Gastrocnemius medialis (tissue), 4 donors: Measurements from ENCODE around the gene IL17RA. TPM values are rescaled to one million over a fixed set of nuclear protein-coding genes. Genes with fewer than 3 reads are reported as not detected.

Source experiments
- ATAC-seq, 2 donors: fragments of 150-250 bp; one replicate each; pipeline ENCODE4 v1.9.1; 2016
- DNase-seq, 2 donors: peaks; one replicate each; pipeline ENCODE4 v3.0.0-alpha.2; 2019
- H3K27ac ChIP-seq, 4 donors: fragments of 200-600 bp; sonication (generic); 1 replicate in 1 of 4; 2 replicates in 3 of 4; pipeline ENCODE4 v1.5.1; 2016 to 2018; ENCODE audit warnings: mild to moderate bottlenecking in 2 of 4, moderate library complexity in 1 of 4
- H3K27me3 ChIP-seq, 3 donors: fragments of 200-600 bp; sonication (generic) in 2 of 3; 1 replicate in 1 of 3; 2 replicates in 2 of 3; pipeline versions ENCODE4 v1.5.1 to v1.6.0; 2016 to 2019; ENCODE audit warnings: mild to moderate bottlenecking in 1 of 3, moderate library complexity in 1 of 3
- H3K36me3 ChIP-seq, 2 donors: fragments of 200-600 bp; sonication (generic) in 1 of 2; one replicate each; pipeline ENCODE4 v1.5.1; 2017 to 2018
- H3K4me1 ChIP-seq, 2 donors: fragments of 200-600 bp; sonication (generic) in 1 of 2; one replicate each; pipeline ENCODE4 v1.5.1; 2016 to 2017; ENCODE audit warnings: mild to moderate bottlenecking in 2 of 2
- H3K4me3 ChIP-seq, 4 donors: fragments of 200-600 bp; sonication (generic) in 3 of 4; 1 replicate in 1 of 4; 2 replicates in 3 of 4; pipeline ENCODE4 v1.5.1; 2016 to 2019; ENCODE audit warnings: mild to moderate bottlenecking in 2 of 4
- H3K9me3 ChIP-seq, 3 donors: fragments of 200-600 bp; sonication (generic) in 2 of 3; 1 replicate in 1 of 3; 2 replicates in 2 of 3; pipeline ENCODE4 v1.5.1; 2016 to 2019
- POLR2A ChIP-seq, 2 donors: fragments of 450-650 bp; IDR thresholded peaks; one replicate each; pipeline ENCODE4 v1.6.1; 2017; ENCODE audit warnings: antibody characterized with exemption in 2 of 2, mild to moderate bottlenecking in 2 of 2, moderate library complexity in 2 of 2
- in situ Hi-C, 4 donors: fragments of 200-750 bp; cut with MboI; loops; one replicate each; pipeline versions ENCODE4 v1.15.0 to v1.8.0; 2017; ENCODE audit warnings: low sequenced_read_pairs in 4 of 4
- intact Hi-C: fragments of 100-400 bp; cut with DNase I; formaldehyde crosslinking; loops from one replicate; pipeline ENCODE4 v1.15.1; 2023; ENCODE audit warnings: low total_unique reads
- total RNA-seq, 4 donors: library from RNA; depleted of rRNA; stranded (reverse); fragments of >200 nt; gene quantifications; one replicate each; pipeline versions ENCODE4 v1.1.0 to v1.2.3, GENCODE V29; 2016
- TF ChIP-seq, protein P1 (sequence below), 5 experiments: fragments of 450-650 bp in 3 of 5; fragments of 200-600 bp in 2 of 5; sonication (generic) in 2 of 5; IDR thresholded peaks in 4 of 5; conservative IDR thresholded peaks in 1 of 5; 1 replicate in 4 of 5; 2 replicates in 1 of 5; pipeline ENCODE4 v1.5.1; 2016 to 2019; ENCODE audit warnings: antibody characterized with exemption in 5 of 5, mild to moderate bottlenecking in 3 of 5, moderate library complexity in 3 of 5

Gene IL17RA
- total RNA-seq, 4 donors from 2014 or later, result 1.4 to 3.9 (median 3.6) TPM

DNA sequence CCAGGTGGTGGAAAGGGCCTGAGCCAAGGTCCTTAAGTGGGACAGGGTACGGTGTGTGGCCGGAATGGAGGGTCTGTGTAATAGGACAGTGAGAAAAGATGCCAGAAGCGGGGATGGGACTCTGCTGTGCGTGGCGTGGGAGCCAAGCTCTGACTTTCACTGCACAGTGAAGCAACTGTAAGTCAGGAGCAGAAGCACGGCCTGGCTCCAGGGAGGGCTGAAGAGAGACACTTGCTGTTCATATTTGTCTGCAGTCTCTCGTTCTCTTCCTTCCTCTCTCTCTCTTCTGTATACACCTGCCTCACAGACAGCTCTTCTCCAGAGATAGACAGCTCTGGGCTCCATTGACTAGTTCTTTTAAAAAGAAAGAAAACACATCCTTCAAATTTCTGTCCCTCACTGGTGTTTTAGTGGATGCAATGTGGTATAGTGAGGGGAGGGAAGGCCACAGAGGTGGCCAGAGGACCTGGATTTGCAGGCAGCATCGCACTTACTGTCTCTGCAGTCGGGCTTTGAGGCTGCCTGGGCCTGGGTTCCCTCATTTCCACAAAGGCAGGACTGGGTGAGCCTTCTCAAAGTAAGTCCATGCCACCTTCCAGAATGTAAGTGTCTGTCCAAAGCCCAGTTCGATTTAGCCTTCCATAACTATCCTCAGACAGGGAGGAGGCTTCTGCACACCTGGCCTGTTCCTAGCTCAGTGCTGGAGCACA, 2.1 kb downstream of the IL17RA start:
- Histone ChIP-seq H3K27me3 (peaks cover 10 to 23% (median 11%) of the 10 kb centered on the region in 3 donors), H3K9me3 (no peaks in the 10 kb centered on the region), H3K4me1 (peaks cover 6 to 10% of the 10 kb centered on the region in 2 donors), H3K27ac (no peak overlapping the region), H3K4me3 (no peak overlapping the region), H3K36me3 (no peaks in the 10 kb centered on the region)
- TF ChIP-seq, protein P1, sequence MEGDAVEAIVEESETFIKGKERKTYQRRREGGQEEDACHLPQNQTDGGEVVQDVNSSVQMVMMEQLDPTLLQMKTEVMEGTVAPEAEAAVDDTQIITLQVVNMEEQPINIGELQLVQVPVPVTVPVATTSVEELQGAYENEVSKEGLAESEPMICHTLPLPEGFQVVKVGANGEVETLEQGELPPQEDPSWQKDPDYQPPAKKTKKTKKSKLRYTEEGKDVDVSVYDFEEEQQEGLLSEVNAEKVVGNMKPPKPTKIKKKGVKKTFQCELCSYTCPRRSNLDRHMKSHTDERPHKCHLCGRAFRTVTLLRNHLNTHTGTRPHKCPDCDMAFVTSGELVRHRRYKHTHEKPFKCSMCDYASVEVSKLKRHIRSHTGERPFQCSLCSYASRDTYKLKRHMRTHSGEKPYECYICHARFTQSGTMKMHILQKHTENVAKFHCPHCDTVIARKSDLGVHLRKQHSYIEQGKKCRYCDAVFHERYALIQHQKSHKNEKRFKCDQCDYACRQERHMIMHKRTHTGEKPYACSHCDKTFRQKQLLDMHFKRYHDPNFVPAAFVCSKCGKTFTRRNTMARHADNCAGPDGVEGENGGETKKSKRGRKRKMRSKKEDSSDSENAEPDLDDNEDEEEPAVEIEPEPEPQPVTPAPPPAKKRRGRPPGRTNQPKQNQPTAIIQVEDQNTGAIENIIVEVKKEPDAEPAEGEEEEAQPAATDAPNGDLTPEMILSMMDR (IDR thresholded peaks at IDR 0.05 in 4 of 5, conservative IDR thresholded peaks at IDR 0.05 in 1 of 5), result no peak
- no peak for TF ChIP-seq POLR2A (IDR thresholded peaks at IDR 0.05)
- intact Hi-C loops, result no loop called here
- ATAC-seq, result no peak
- in situ Hi-C loops, result no loop called here
- no peak for DNase-seq

- intact Hi-C loops, result no loop called here
- Histone ChIP-seq H3K27me3 (peaks cover 10 to 23% (median 11%) of the 10 kb centered on the region in 3 donors), H3K9me3 (no peaks in the 10 kb centered on the region), H3K27ac (no peak overlapping the region), H3K36me3 (no peaks in the 10 kb centered on the region), H3K4me3 (no peak overlapping the region), H3K4me1 (peaks cover 6 to 10% of the 10 kb centered on the region in 2 donors)
- TF ChIP-seq, protein P1 (IDR thresholded peaks at IDR 0.05 in 4 of 5, conservative IDR thresholded peaks at IDR 0.05 in 1 of 5), result no peak
- TF ChIP-seq POLR2A (IDR thresholded peaks at IDR 0.05), result no peak
- ATAC-seq (no peak), DNase-seq (no peak)
- in situ Hi-C loops, result no loop called here
Observed at GRCh38 chr22:17087498-17088131, 2.8 kb downstream of the IL17RA start.

DNA sequence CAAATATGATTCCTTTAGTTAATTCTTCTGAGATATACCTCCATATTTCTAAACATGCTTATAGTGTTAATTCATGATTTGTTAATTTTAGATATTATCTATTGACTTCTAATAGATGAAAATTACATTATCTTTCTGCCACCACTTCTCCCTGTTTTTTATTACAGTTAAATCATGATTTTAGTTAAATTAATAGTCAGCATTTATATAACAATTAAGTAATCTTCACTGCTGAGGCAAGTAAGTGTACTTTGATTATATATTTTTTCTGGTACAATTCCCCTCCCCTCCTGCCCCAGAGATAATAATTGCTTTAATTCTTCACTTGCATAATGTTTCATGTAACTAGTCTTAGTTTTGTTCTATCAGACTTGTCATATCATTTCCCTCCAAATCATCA, 5.8 kb downstream of the IL17RA start:
- Histone ChIP-seq H3K4me3 (no peak overlapping the region), H3K9me3 (no peaks in the 10 kb centered on the region), H3K27ac (no peak overlapping the region), H3K27me3 (peaks cover 5 to 8% (median 5%) of the 10 kb centered on the region in 3 donors), H3K4me1 (peaks cover under 1 to 5% of the 10 kb centered on the region in 2 donors), H3K36me3 (no peaks in the 10 kb centered on the region)
- TF ChIP-seq POLR2A (IDR thresholded peaks at IDR 0.05), result no peak
- TF ChIP-seq, protein P1 (IDR thresholded peaks at IDR 0.05 in 4 of 5, conservative IDR thresholded peaks at IDR 0.05 in 1 of 5), result no peak
- in situ Hi-C loops (no loop called here), intact Hi-C loops (no loop called here)
- DNase-seq (no peak), ATAC-seq (no peak)

GRCh38 chr22:17091851-17092250, 7.1 kb downstream of the IL17RA start:
- Histone ChIP-seq H3K27me3 (no peaks in the 10 kb centered on the region), H3K4me1 (no peaks in the 10 kb centered on the region), H3K9me3 (no peaks in the 10 kb centered on the region), H3K27ac (no peak overlapping the region), H3K36me3 (no peaks in the 10 kb centered on the region), H3K4me3 (no peak overlapping the region)
- DNase-seq (no peak), ATAC-seq (no peak)
- TF ChIP-seq, protein P1 (IDR thresholded peaks at IDR 0.05 in 4 of 5, conservative IDR thresholded peaks at IDR 0.05 in 1 of 5), result no peak
- no peak for TF ChIP-seq POLR2A (IDR thresholded peaks at IDR 0.05)
- intact Hi-C loops (no loop called here), in situ Hi-C loops (no loop called here)
